ENCODE results near the gene PHF20. TPM values are rescaled to one million over a fixed set of nuclear protein-coding genes. Genes with fewer than 3 reads are reported as not detected.
"Not testable (repeated sequence)": the region's sequence is repeated elsewhere in the genome, so short reads cannot be mapped to it uniquely, and the experiment has no call there.

PHF20 gene
- total RNA-seq, 1 experiment from 2014 or later, result 81.2 TPM

DNA sequence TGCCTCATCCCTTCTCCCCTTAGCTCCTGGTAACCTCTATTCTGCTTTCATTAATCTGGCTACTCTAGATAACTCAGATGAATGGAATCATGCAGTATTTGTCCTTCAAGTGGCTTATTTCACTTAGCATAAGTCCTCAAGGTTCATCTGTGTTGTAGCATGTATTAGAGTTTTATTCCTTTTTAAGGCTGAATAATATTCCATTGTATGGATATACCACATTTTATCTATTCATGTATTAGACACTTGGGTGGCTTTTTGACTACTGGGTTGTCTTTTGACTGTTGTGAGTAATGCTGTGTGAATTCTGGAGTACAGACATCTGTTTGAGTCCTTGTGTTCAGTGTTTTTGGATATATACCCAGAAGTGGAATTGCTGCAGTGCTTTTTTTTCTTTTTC is 58.4 kb downstream of the PHF20 start:
- DNase-seq (ENCODE audit: low spot score), result no peak

GRCh38 chr20:35831029-35831428 is 59.2 kb downstream of the PHF20 start:
- in situ Hi-C loops (cut with HindIII; ENCODE audit: low sequenced_read_pairs), result no loop called here
- DNase-seq (ENCODE audit: low spot score), result no peak

More for the DNA sequence above, 58.4 kb downstream of the PHF20 start:
- in situ Hi-C loops (cut with HindIII; ENCODE audit: low sequenced_read_pairs), result no loop called here

GRCh38 chr20:35831971-35832370 is 60.2 kb downstream of the PHF20 start:
- in situ Hi-C loops (cut with HindIII; ENCODE audit: low sequenced_read_pairs), result no loop called here
- no peak for DNase-seq (ENCODE audit: low spot score)

- in situ Hi-C loops (cut with HindIII; ENCODE audit: low sequenced_read_pairs), result no loop called here
- no peak for DNase-seq (ENCODE audit: low spot score)
Measured at GRCh38 chr20:35833241-35833640, 61.4 kb downstream of the PHF20 start.

GRCh38 chr20:35837577-35838195 is 65.9 kb downstream of the PHF20 start:
- in situ Hi-C loops (cut with HindIII; ENCODE audit: low sequenced_read_pairs), result no loop called here
- DNase-seq (ENCODE audit: low spot score), result peak; percentile 43

DNA sequence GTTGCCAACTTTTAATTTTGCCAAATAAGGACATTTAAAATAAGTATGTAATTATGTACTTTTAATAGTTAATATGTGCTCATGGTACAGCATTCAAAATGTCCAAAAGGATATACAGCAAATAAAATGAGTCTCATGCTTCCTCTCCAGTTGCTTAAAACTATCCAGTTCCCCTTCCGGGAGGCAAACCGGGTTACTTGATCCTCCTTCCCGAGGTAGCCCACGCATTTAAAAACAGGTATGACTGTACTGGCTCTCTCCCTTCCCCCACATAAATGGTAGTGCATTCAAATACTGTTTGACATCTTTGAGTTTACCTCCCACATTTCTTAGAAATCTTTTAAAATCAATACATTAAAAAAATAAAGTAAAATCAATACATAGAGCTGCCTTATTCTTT is 66.4 kb downstream of the PHF20 start:
- in situ Hi-C loops (cut with HindIII; ENCODE audit: low sequenced_read_pairs), result no loop called here

GRCh38 chr20:35839904-35840303 is 68.1 kb downstream of the PHF20 start:
- in situ Hi-C loops (cut with HindIII; ENCODE audit: low sequenced_read_pairs), result no loop called here
- no peak for DNase-seq (ENCODE audit: low spot score)

More for the DNA sequence above, 66.4 kb downstream of the PHF20 start:
- no peak for DNase-seq (ENCODE audit: low spot score)

DNA sequence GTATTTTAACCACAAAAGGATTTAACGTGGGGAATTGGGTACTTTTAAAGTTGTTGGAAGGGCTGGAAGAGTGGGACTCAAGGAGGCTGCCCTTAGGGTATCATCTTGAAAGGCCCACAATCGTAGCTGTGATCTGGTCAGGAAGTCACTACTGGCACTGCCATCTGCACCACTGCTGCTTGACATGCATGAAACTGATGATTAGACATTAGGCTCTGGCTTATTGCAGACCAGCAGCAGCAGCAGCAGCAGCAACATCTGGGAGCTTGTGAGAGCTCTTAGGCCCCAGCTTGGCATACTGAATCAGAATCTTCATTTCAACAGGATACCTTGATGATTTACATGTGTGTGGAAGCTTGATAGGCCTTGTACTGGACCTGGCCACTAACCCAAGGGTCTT is 68.6 kb downstream of the PHF20 start:
- no peak for DNase-seq (ENCODE audit: low spot score)
- in situ Hi-C loops (cut with HindIII; ENCODE audit: low sequenced_read_pairs), result no loop called here

- DNase-seq (ENCODE audit: low spot score), result no peak
- in situ Hi-C loops (cut with HindIII; ENCODE audit: low sequenced_read_pairs), result no loop called here
Measured at GRCh38 chr20:35842361-35842760, 70.5 kb downstream of the PHF20 start.

DNA sequence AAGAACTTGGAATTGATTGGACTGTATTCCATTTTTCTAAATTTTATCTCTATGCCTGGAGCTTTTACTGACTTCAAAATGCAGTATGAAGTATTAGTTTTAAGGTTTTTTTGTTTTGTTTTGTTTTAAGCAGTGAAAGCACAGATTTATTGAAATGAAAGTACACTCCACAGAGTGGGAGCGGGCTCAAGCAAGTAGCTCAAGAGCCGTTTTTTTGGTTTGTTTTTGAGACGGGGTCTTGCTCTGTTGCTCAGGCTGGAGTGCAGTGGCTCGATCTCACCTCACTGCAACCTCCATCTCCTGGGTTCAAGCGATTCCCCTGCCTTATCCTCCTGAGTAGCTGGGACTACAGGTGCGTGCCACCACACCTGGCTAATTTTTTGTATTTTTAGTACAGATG is 72.1 kb downstream of the PHF20 start:
- in situ Hi-C loops (cut with HindIII; ENCODE audit: low sequenced_read_pairs); DNase-seq (ENCODE audit: low spot score): not testable (repeated sequence)

- in situ Hi-C loops (cut with HindIII; ENCODE audit: low sequenced_read_pairs), result no loop called here
Measured at GRCh38 chr20:35845561-35845960, 73.7 kb downstream of the PHF20 start.

GRCh38 chr20:35849706-35850105 is 77.9 kb downstream of the PHF20 start:
- DNase-seq (ENCODE audit: low spot score), result peak; percentile 45
- in situ Hi-C loops (cut with HindIII; ENCODE audit: low sequenced_read_pairs), result no loop called here

More at GRCh38 chr20:35845561-35845960, 73.7 kb downstream of the PHF20 start:
- no peak for DNase-seq (ENCODE audit: low spot score)

DNA sequence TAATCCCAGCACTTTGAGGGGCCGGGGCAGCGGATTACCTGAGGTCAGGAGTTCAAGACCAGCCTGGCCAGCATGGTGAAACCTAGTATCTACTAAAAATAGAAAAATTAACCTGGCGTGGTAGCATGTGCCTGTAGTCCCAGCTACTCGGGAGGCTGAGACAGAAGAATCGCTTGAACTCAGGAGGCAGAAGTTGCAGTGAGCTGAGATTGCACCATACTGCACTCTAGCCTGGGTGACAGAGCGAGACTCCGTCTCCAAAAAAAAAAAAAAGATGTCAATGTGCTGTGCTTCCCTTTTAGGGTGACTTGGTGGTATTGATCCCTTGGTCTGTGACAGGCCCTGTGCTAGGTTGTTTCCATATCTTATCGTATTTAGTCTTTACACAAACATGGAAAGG is 79.8 kb downstream of the PHF20 start:
- DNase-seq (ENCODE audit: low spot score); in situ Hi-C loops (cut with HindIII; ENCODE audit: low sequenced_read_pairs): not testable (repeated sequence)

DNA sequence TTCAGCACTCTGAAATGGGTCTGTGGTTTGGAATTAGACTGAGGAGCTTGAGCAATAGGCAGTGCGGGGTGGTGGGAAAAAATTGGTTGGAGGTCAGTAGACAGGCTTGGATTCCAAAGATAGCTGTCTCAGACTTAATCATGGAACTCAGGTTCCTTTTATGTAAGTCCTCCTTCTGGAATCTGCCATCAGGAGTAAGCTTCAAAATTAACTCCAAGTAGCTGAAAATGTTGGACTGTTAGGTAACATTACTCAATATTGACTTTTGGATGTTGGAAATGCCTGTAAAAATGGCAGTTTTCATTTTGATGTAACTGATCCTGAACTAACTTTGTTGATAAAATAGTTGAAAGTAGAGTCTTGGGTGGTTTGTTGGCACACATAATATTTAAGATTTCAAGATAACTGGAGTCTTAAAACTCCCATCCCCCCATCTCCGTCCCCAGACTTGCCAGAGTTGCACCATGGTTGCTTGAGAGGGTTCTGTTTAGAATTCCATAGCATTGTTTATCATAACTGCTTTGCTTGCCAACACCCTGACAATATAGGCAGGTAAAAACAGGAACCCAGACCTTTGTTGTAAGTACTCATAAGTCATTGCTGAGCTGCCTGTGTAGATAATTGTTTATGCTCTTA is 83.0 kb downstream of the PHF20 start:
- DNase-seq (ENCODE audit: low spot score), result no peak
- in situ Hi-C loops (cut with HindIII; ENCODE audit: low sequenced_read_pairs), result no loop called here

DNA sequence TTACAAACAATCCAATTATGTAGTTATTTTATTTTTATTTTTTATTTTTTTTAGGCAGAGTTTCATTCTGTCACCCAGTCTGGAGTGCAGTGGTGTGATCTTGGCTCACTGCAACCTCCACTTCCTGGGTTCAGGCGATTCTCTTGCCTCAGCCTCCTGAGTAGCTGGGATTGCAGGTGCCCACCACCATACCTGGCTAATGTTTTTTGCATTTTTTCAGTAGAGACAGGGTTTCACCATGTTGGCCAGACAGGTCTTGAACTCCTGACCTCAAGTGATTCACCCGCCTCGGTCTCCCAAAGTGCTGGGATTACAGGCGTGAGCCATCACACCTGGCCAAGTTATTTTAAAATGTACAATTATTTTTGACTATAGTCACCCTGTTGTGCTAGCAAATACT is 83.8 kb downstream of the PHF20 start:
- in situ Hi-C loops (cut with HindIII; ENCODE audit: low sequenced_read_pairs), result not testable (repeated sequence)

GRCh38 chr20:35856866-35857265 is 85.1 kb downstream of the PHF20 start:
- in situ Hi-C loops (cut with HindIII; ENCODE audit: low sequenced_read_pairs), result no loop called here
- DNase-seq (ENCODE audit: low spot score), result no peak

More for the DNA sequence above, 83.8 kb downstream of the PHF20 start:
- not testable (repeated sequence) for DNase-seq (ENCODE audit: low spot score)

GRCh38 chr20:35866418-35867202 is 94.8 kb downstream of the PHF20 start:
- in situ Hi-C loops (cut with HindIII; ENCODE audit: low sequenced_read_pairs), result no loop called here

DNA sequence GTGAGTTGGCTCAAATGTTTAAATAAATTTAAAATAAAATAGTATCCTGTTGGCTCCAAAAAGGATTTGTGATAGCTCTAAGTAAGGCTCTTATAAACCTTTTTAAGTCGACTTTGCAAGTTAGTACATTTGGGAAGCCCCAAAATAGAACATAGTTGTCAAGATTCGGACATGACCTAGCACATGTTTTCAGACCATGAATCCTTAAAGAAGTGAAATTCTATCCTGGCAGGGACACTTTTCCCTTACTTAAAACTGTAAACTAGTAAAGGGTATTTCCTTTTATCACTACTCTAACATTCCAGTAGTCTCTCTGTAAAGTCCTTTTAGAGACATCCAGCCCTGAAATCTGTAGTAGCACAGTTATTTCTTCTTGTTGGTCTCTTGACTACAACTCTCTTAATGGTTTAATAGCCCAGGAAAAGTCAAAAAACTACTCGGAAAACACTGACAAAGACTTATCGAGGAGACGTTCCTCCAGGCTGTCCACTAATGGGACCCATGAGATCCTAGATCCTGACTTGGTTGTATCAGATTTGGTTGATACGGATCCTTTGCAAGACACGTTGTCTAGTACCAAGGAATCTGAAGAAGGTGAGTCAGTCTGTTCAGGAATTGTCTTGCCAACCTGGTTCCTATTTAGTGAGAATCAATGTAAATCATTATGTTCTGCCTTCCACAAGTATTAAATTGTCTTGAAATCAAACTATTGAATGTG is 98.9 kb downstream of the PHF20 start:
- peak; percentile 21 for DNase-seq (ENCODE audit: low spot score)
- in situ Hi-C loops (cut with HindIII; ENCODE audit: low sequenced_read_pairs), result no loop called here

More at GRCh38 chr20:35866418-35867202, 94.8 kb downstream of the PHF20 start:
- DNase-seq (ENCODE audit: low spot score), result no peak

DNA sequence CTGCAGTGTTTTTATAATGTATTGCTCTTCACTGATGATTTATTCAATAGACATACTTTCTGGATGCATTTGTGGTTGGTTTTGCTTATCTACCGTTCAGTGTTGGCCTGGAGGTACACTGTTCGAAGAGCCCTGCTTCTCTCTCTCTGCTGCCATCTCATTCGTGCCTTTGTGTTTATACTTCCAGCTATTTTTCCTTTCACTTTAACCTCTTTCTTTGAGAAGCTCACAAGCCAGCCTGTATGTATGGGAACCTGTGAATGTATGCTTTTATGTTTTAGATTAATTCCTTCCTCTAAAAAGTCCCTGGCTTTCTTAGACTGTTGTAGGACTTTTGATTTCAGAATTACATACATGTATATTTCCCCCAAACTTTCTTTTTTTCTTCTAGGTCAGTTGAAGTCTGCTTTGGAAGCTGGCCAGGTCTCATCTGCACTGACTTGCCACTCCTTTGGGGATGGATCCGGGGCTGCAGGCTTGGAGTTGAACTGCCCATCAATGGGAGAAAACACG is 99.5 kb downstream of the PHF20 start:
- in situ Hi-C loops (cut with HindIII; ENCODE audit: low sequenced_read_pairs), result no loop called here

GRCh38 chr20:35876033-35876320 is 104.2 kb downstream of the PHF20 start:
- in situ Hi-C loops (cut with HindIII; ENCODE audit: low sequenced_read_pairs), result no loop called here

More for the DNA sequence above, 99.5 kb downstream of the PHF20 start:
- peak; percentile 49 for DNase-seq (ENCODE audit: low spot score)

More at GRCh38 chr20:35876033-35876320, 104.2 kb downstream of the PHF20 start:
- DNase-seq (ENCODE audit: low spot score), result no peak

All from G401 (cell line).